GM21515 (cell line): Measurements from ENCODE around the gene CNNM2.

Source experiments
- ATAC-seq: cut with Tn5 transposase; IDR thresholded peaks from one replicate; pipeline ENCODE4 v1.9.1; 2021; ENCODE audit not compliant: unreplicated experiment

Gene CNNM2

DNA sequence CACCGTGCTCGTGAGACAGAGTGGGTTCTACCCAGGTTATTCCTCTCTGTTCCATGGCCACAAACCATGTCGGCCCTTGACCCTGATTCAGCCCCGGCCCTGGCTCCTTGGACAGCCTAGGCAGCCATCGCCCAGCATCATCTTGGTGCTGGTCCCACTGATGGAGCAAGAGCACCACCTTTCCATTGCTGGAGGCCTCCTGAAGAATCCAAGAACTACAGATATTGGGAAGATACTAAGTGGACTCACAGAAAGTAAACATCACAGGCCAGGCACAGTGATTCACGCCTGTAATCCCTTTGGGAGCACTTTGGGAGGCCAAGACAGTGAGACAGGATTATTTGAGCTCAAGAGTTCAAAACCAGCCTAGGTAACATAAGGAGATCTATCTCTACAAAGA, 149.9 kb downstream of the CNNM2 start:
- no peak for ATAC-seq

GRCh38 chr10:103069453-103070331, 151.6 kb downstream of the CNNM2 start:
- peak; percentile 60 for ATAC-seq

GRCh38 chr10:103072276-103072675, 154.2 kb downstream of the CNNM2 start:
- ATAC-seq = no peak

DNA sequence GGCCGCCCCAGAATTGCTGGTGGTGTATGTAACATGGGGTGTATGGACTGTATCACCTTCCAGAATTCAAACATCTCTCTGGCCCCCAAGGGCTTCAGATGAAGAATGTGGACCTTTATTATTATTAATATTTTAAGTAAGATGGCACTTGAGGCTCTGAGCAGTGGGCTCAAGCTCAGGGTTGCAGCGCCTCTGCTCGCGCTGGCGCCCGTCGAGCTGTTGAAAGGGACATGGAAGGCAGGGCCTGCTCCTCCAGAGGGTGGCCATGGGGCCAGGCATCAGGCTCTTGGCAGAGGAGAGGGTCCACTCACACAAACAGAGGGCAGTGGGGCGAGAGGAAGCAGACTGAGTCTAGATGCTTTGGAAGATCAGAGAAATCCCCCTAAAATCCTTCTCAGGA, 154.8 kb downstream of the CNNM2 start:
- no peak for ATAC-seq

DNA sequence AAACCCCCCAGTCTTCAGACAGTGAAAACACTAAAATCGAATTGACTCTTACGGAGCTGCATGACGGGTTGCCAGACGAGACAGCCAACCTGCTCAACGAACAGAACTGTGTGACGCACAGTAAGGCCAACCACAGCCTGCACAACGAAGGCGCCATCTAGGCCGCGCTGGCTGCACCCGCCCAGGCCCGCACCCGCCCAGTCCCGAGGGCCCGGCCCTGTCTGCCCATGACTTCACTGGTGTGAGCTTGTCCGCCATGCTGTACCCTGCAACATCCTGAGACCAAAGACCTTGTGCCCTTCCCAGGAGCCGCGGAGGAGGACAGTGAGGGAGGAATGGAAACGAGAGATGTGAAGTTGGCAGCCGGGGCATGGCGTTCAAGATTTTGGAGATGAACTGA, 158.9 kb downstream of the CNNM2 start:
- ATAC-seq = no peak

DNA sequence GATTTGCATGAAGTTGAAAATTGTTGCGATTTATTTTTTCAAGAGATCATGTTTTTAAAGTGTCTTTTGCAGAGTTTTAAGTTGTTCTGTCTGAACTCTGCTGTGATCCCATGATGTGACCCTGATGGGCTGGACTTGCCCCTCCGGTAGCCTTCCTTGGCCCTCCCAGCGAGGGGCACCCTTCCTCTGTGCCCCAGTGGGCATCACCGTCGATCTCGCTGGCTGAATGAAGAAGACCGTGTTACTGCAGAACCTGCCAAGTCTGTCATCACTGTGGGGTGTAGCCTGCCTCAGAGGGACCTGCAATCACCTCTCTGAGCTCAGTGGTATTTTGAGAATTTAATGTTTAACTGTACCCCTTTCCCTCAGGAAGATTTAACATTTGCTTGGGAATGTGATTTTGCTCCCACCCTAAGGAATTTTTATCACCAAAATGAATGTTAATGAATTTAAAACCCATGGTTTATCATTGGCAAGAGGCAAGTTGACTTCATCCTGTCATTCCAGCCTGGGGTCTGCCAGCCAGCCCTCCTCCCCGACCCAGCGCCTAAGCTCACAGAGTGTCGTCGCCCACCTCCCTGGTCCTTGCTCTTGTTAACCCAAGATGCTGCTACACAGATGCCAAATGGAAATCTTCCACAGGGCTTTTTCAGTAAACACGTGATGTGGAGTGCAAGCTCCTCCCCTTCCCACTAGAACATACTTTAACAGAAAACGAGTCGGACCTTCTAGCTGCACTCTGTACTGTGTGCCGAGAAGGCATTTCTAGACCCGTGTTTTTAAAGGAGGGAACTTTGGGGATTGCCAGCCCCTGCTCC, 159.6 kb downstream of the CNNM2 start:
- ATAC-seq = no peak

GRCh38 chr10:103078309-103078615, 160.2 kb downstream of the CNNM2 start:
- no peak for ATAC-seq

DNA sequence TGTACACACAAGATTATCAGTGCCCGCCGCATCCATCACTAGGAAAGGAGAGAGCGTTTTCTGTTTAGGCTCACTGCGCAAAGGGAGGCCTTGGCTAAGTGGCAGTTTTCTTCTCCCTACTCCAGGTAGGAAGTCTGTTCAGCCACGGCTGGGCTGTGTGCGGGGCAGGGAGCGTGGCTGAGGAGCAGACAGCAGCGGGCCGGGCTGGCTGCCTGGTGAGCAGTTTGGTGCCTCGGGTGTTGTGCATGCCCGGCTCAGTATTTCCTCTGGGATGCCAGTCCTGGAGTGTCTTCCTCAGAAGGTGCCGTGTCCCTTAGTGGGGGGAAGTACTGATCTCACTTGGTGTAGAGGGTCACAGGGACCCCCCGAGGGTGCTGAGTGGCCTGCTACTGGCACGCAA, 160.6 kb downstream of the CNNM2 start:
- no peak for ATAC-seq

- no peak for ATAC-seq
These were observed 161.0 kb downstream of the CNNM2 start for GRCh38 chr10:103079100-103079499.

DNA sequence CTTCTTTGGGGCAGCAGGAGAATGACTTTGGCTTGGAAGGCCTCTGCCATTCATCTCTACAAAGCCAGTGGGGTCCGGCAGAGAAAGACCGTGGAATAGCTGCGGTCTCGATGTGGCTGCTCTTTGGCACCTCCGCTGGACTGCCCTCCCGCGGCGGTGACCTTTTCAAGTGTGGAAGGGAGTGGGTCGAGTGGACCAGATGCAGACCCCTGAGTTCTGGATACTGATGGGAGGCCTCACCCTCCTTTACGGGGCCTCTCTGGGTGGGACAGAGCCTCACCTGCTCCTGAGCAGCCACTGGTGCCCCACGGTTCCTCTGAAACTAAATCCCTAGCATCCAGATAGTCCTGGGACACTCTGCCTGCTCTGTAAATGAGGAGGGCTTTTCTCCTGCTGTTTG, 161.9 kb downstream of the CNNM2 start:
- ATAC-seq = no peak

DNA sequence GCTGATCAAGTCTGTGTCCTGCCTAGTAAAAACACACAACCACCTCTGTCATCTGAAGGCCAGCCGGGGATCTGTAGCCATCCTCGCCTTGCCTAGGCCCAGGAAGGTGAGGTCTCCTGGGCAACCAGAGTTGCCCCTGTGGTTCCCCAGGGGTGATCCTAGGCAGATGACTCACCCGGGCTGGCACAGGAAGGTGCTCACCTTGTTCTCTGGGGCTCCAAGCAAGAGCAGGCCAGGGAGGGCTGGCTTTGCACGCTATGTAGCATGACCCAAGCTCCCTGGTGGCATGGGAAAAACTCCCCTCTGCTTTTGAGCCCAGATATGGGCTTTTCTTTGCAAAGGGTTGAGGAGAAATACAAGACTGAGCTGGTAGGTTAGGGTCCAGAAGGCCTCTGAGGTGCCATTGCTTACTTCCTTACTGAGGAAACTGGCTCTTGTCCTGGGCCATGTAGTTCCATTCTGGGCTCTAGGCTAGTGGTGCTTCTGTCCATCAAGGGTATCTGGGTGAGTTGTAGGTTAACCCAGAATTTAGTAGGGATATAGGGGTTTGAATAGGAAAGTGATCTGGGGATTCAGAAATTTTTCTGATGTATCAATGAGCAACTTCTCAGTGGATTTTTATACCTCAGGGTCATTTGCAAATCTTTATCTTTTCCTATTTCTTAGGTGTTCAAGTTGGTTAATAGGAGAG, 162.9 kb downstream of the CNNM2 start:
- ATAC-seq = no peak

DNA sequence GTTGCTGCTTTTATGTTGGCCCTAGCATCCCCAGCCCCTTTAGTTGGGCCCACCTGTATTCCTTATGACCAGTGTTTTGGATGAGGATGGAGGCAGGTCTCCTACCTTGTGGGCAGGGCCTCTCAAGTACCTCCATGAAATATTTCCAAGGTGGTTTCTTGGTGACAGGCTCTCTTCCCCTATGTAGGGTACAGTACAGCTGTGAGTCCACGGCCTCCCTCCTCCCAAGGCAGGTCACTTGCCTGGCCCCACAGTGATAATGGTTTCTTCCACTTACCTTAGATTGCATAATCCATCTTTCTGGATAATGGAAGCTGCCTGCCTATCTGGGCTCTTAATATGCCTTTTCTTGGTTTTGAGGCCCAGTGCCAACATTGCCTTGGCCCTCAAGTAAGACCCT, 164.6 kb downstream of the CNNM2 start:
- no peak for ATAC-seq

GRCh38 chr10:103083266-103083976, 165.3 kb downstream of the CNNM2 start:
- ATAC-seq = no peak

DNA sequence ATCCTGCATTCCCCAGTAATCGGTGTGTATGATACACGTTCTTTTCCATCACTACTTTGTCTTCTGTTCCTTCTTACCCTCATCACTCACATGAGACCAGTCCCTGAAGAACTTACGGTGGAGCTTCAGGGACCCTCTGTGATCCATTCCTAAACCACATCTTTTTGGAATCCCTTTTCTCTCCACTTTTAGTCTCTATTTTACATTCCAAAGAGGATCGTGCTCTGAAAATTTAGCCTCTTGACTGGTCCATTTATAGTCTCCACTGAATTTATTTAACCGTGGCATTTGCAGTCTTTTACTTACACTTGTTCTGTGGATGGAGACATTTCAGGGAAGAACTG, 165.9 kb downstream of the CNNM2 start:
- no peak for ATAC-seq

- no peak for ATAC-seq
These were observed 168.2 kb downstream of the CNNM2 start for GRCh38 chr10:103086261-103086660.

DNA sequence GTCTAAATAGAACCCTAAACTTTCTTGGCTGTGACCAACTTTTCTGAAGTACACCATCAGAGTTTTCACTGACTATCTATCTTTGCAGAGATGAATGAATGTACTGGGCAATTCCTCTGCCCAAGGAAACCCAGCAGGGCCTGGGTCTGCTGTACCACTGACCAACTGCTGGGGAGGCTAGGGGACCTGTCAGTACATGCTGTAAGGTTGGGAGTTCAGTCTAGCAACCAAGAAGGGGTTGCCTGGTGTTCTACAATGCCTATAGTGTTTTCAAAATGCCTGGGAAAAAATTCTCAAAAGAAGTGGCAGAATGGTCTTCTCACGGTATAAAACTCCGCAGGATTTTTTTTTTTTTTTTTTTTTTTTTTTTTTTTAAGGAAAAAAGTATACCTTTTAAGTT, 168.7 kb downstream of the CNNM2 start:
- ATAC-seq = no peak

DNA sequence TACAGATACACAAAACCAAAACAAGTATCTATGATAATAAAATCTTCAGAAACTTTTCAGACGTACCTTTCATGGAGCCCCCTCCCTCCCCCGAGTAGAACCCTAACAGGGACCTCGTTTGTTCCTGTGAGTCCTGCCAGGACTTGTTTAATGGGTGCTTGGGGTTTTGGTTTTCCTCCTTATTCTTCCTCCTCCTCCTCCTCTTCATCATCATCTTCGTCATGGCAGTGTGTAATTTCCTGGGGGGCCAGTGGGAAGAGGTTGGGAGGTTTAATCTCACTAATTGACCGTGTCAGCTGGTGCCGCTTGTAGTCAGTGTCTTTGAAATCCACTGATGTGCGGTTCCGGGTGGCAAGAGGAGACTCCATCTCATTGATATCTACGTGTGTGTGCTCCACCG, 171.4 kb downstream of the CNNM2 start:
- ATAC-seq = no peak

- no peak for ATAC-seq
These were observed 172.8 kb downstream of the CNNM2 start for GRCh38 chr10:103090911-103091310.

GRCh38 chr10:103095005-103095404, 176.9 kb downstream of the CNNM2 start:
- no peak for ATAC-seq

- no peak for ATAC-seq
These were observed 178.0 kb downstream of the CNNM2 start for GRCh38 chr10:103096130-103096529.

DNA sequence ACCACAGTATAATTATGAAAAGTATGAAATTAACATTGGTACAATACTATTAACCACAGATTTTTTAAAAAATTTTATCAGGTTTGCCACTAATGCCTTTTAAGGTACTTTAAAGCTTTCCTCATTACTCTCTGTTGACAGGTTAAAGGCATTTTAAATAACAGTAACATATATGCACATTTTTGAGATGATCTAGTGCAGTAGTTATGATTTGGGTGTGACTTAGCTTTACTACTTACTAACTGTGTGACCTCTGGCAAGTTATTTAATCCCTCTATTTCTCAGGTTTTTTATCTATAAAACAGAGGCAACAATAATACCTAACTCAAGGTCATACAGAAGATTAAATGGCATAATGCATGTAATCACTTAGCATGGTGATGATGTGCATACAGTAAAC, 180.1 kb downstream of the CNNM2 start:
- no peak for ATAC-seq
